ENCODE data around the gene USH2A. TPM values are rescaled to one million over a fixed set of nuclear protein-coding genes. Genes with fewer than 3 reads are reported as not detected.

Gene USH2A
- total and polyA plus RNA-seq, 4 experiments from 2014 or later: not detected

- Mint-ChIP-seq H3K36me3 (no peaks in the 10 kb centered on the region), H3K27ac (no peak overlapping the region), H3K4me1 (no peaks in the 10 kb centered on the region), H3K27me3 (no peaks in the 10 kb centered on the region), H3K9me3 (peaks cover 5 to 24% (median 9%) of the 10 kb centered on the region in 8 donors), H3K4me3 (no peak overlapping the region)
- H3K9me3 ChIP-seq (ENCODE audit: control insufficient read depth in 1 of 2, low read length in 2 of 2): no peaks in the 10 kb centered on the region
- H3K27ac ChIP-seq (ENCODE audit: low read depth, low read length): no peak overlapping the region
- CTCF ChIA-PET (ENCODE audit: partially characterized antibody): no interaction called here
- no peak overlapping the region for H3K4me3 ChIP-seq (ENCODE audit: low read length in 2 of 2)
- intact Hi-C loops (cut with micrococcal nuclease): no loop called here
- POLR2A ChIA-PET (ENCODE audit: partially characterized antibody): no interaction called here
- no peak for DNase-seq
- no peaks in the 10 kb centered on the region for H3K27me3 ChIP-seq (ENCODE audit: insufficient read depth, low read length)
- no peaks in the 10 kb centered on the region for H3K36me3 ChIP-seq (ENCODE audit: insufficient read depth, low read length)
- H3K4me1 ChIP-seq (ENCODE audit: insufficient read depth, low read length): no peaks in the 10 kb centered on the region
Measured at GRCh38 chr1:216064643-216065042, 358.6 kb downstream of the USH2A start.

- Mint-ChIP-seq H3K9me3 (peaks cover 0 to 16% (median 9%) of the 10 kb centered on the region in 8 donors), H3K27me3 (no peaks in the 10 kb centered on the region), H3K4me1 (no peaks in the 10 kb centered on the region), H3K4me3 (no peak overlapping the region), H3K36me3 (no peaks in the 10 kb centered on the region), H3K27ac (no peak overlapping the region)
- no peaks in the 10 kb centered on the region for H3K9me3 ChIP-seq (ENCODE audit: control insufficient read depth in 1 of 2, low read length in 2 of 2)
- POLR2A ChIA-PET (ENCODE audit: partially characterized antibody): no interaction called here
- DNase-seq: no peak
- no peaks in the 10 kb centered on the region for H3K4me1 ChIP-seq (ENCODE audit: insufficient read depth, low read length)
- H3K27me3 ChIP-seq (ENCODE audit: insufficient read depth, low read length): no peaks in the 10 kb centered on the region
- H3K36me3 ChIP-seq (ENCODE audit: insufficient read depth, low read length): no peaks in the 10 kb centered on the region
- CTCF ChIA-PET (ENCODE audit: partially characterized antibody): no interaction called here
- intact Hi-C loops (cut with micrococcal nuclease): no loop called here
- H3K27ac ChIP-seq (ENCODE audit: low read depth, low read length): no peak overlapping the region
- H3K4me3 ChIP-seq (ENCODE audit: low read length in 2 of 2): no peak overlapping the region
Measured at GRCh38 chr1:216057947-216058346, 365.3 kb downstream of the USH2A start.

- Histone ChIP-seq H3K9me3 (ENCODE audit: control insufficient read depth in 1 of 2, low read length in 2 of 2) (no peaks in the 10 kb centered on the region), H3K27ac (ENCODE audit: low read depth, low read length) (no peak overlapping the region), H3K27me3 (ENCODE audit: insufficient read depth, low read length) (no peaks in the 10 kb centered on the region), H3K4me1 (ENCODE audit: insufficient read depth, low read length) (no peaks in the 10 kb centered on the region), H3K36me3 (ENCODE audit: insufficient read depth, low read length) (no peaks in the 10 kb centered on the region), H3K4me3 (ENCODE audit: low read length in 2 of 2) (no peak overlapping the region)
- Mint-ChIP-seq H3K4me1 (no peaks in the 10 kb centered on the region), H3K27ac (no peak overlapping the region), H3K27me3 (no peaks in the 10 kb centered on the region), H3K36me3 (no peaks in the 10 kb centered on the region), H3K9me3 (peaks cover 0 to 23% (median 9%) of the 10 kb centered on the region in 8 donors), H3K4me3 (no peak overlapping the region)
- intact Hi-C loops (cut with micrococcal nuclease): no loop called here
- DNase-seq: no peak
- POLR2A ChIA-PET (ENCODE audit: partially characterized antibody): no interaction called here
- CTCF ChIA-PET (ENCODE audit: partially characterized antibody): no interaction called here
Measured at GRCh38 chr1:216057063-216057462, 366.2 kb downstream of the USH2A start.

GRCh38 chr1:216055004-216055403 lies 368.2 kb downstream of the USH2A start:
- Histone ChIP-seq H3K27ac (ENCODE audit: low read depth, low read length) (no peak overlapping the region), H3K9me3 (ENCODE audit: control insufficient read depth in 1 of 2, low read length in 2 of 2) (no peaks in the 10 kb centered on the region), H3K4me3 (ENCODE audit: low read length in 2 of 2) (no peak overlapping the region), H3K27me3 (ENCODE audit: insufficient read depth, low read length) (no peaks in the 10 kb centered on the region), H3K36me3 (ENCODE audit: insufficient read depth, low read length) (no peaks in the 10 kb centered on the region), H3K4me1 (ENCODE audit: insufficient read depth, low read length) (no peaks in the 10 kb centered on the region)
- H3K4me3 Mint-ChIP-seq: no peak overlapping the region
- DNase-seq: no peak
- no peaks in the 10 kb centered on the region for H3K27me3 Mint-ChIP-seq
- CTCF ChIA-PET (ENCODE audit: partially characterized antibody): no interaction called here
- H3K27ac Mint-ChIP-seq: no peak overlapping the region
- H3K36me3 Mint-ChIP-seq: no peaks in the 10 kb centered on the region
- no peaks in the 10 kb centered on the region for H3K4me1 Mint-ChIP-seq
- POLR2A ChIA-PET (ENCODE audit: partially characterized antibody): no interaction called here
- H3K9me3 Mint-ChIP-seq: peaks cover 0 to 31% (median 9%) of the 10 kb centered on the region in 8 donors
- intact Hi-C loops (cut with micrococcal nuclease): no loop called here

- intact Hi-C loops (cut with micrococcal nuclease): no loop called here
- H3K27me3 Mint-ChIP-seq: no peaks in the 10 kb centered on the region
- Histone ChIP-seq H3K9me3 (ENCODE audit: control insufficient read depth in 1 of 2, low read length in 2 of 2) (no peaks in the 10 kb centered on the region), H3K27me3 (ENCODE audit: insufficient read depth, low read length) (no peaks in the 10 kb centered on the region), H3K4me1 (ENCODE audit: insufficient read depth, low read length) (no peaks in the 10 kb centered on the region), H3K36me3 (ENCODE audit: insufficient read depth, low read length) (no peaks in the 10 kb centered on the region), H3K27ac (ENCODE audit: low read depth, low read length) (no peak overlapping the region), H3K4me3 (ENCODE audit: low read length in 2 of 2) (no peak overlapping the region)
- peaks cover 0 to 32% (median 9%) of the 10 kb centered on the region in 8 donors for H3K9me3 Mint-ChIP-seq
- CTCF ChIA-PET (ENCODE audit: partially characterized antibody): no interaction called here
- no peaks in the 10 kb centered on the region for H3K36me3 Mint-ChIP-seq
- no peak overlapping the region for H3K27ac Mint-ChIP-seq
- POLR2A ChIA-PET (ENCODE audit: partially characterized antibody): no interaction called here
- H3K4me1 Mint-ChIP-seq: no peaks in the 10 kb centered on the region
- H3K4me3 Mint-ChIP-seq: no peak overlapping the region
- DNase-seq: no peak
Measured at GRCh38 chr1:216054600-216054999, 368.6 kb downstream of the USH2A start.

- no peaks in the 10 kb centered on the region for H3K27me3 ChIP-seq (ENCODE audit: insufficient read depth, low read length)
- CTCF ChIA-PET (ENCODE audit: partially characterized antibody): no interaction called here
- no peaks in the 10 kb centered on the region for H3K36me3 ChIP-seq (ENCODE audit: insufficient read depth, low read length)
- Mint-ChIP-seq H3K4me3 (no peak overlapping the region), H3K4me1 (no peaks in the 10 kb centered on the region), H3K36me3 (no peaks in the 10 kb centered on the region), H3K27ac (no peak overlapping the region), H3K27me3 (no peaks in the 10 kb centered on the region), H3K9me3 (peaks cover 2 to 26% (median 10%) of the 10 kb centered on the region in 8 donors)
- DNase-seq: no peak
- no peak overlapping the region for H3K27ac ChIP-seq (ENCODE audit: low read depth, low read length)
- no peaks in the 10 kb centered on the region for H3K4me1 ChIP-seq (ENCODE audit: insufficient read depth, low read length)
- no peak overlapping the region for H3K4me3 ChIP-seq (ENCODE audit: low read length in 2 of 2)
- no peaks in the 10 kb centered on the region for H3K9me3 ChIP-seq (ENCODE audit: control insufficient read depth in 1 of 2, low read length in 2 of 2)
- intact Hi-C loops (cut with micrococcal nuclease): no loop called here
- POLR2A ChIA-PET (ENCODE audit: partially characterized antibody): no interaction called here
Measured at GRCh38 chr1:216051071-216051470, 372.2 kb downstream of the USH2A start.

- Mint-ChIP-seq H3K36me3 (no peaks in the 10 kb centered on the region), H3K27ac (no peak overlapping the region), H3K27me3 (no peaks in the 10 kb centered on the region), H3K9me3 (peaks cover 2 to 24% (median 8%) of the 10 kb centered on the region in 8 donors), H3K4me1 (no peaks in the 10 kb centered on the region), H3K4me3 (no peak overlapping the region)
- intact Hi-C loops (cut with micrococcal nuclease): no loop called here
- no peak for DNase-seq
- POLR2A ChIA-PET (ENCODE audit: partially characterized antibody): no interaction called here
- CTCF ChIA-PET (ENCODE audit: partially characterized antibody): no interaction called here
- H3K4me3 ChIP-seq (ENCODE audit: low read length in 2 of 2): no peak overlapping the region
- H3K36me3 ChIP-seq (ENCODE audit: insufficient read depth, low read length): no peaks in the 10 kb centered on the region
- no peaks in the 10 kb centered on the region for H3K4me1 ChIP-seq (ENCODE audit: insufficient read depth, low read length)
- no peaks in the 10 kb centered on the region for H3K9me3 ChIP-seq (ENCODE audit: control insufficient read depth in 1 of 2, low read length in 2 of 2)
- H3K27ac ChIP-seq (ENCODE audit: low read depth, low read length): no peak overlapping the region
- H3K27me3 ChIP-seq (ENCODE audit: insufficient read depth, low read length): no peaks in the 10 kb centered on the region
Measured at GRCh38 chr1:216049741-216050430, 373.4 kb downstream of the USH2A start.

Data from CD4-positive, alpha-beta memory T cell (primary cell).